ENCODE data around the gene PDSS2. TPM values are rescaled to one million over a fixed set of nuclear protein-coding genes. Genes with fewer than 3 reads are reported as not detected.

The PDSS2 gene
- polyA plus RNA-seq, 1 of the 3 experiments (the other 2 are of a cell fraction) = 5.6 TPM

- Histone ChIP-seq H3K36me3 (replicated peaks in 1 of 2; ENCODE audit: control insufficient read depth in 1 of 2, insufficient read depth in 2 of 2, low read length in 1 of 2) (no peaks in the 10 kb centered on the region), H3K4me3 (ENCODE audit: low read depth in 2 of 2, low read length in 1 of 2) (no peak overlapping the region), H3K79me2 (ENCODE audit: insufficient read depth) (peaks cover 5% of the 10 kb centered on the region; the same call in 1 of the 2 replicates), H3F3A (replicated peaks; ENCODE audit: insufficient read depth) (peaks cover 8% of the 10 kb centered on the region), H3K9me3 (no peaks in the 10 kb centered on the region), H3K4me2 (no peak overlapping the region), H4K20me1 (ENCODE audit: insufficient read depth) (no peaks in the 10 kb centered on the region), H3K9ac (no peak overlapping the region), H3K27me3 (ENCODE audit: insufficient read depth) (no peaks in the 10 kb centered on the region), H2AFZ (ENCODE audit: low read depth) (no peak overlapping the region), H3K9me2 (no peaks in the 10 kb centered on the region), H3K4me1 (ENCODE audit: control insufficient read depth in 1 of 2, insufficient read depth in 2 of 2, low read depth in 1 of 2, low read length in 1 of 2) (0 out of 4 replicates have a peak, but pooled peaks cover 0 to under 1% of the 10 kb centered on the region in 2 experiments), H3K27ac (ENCODE audit: low read depth in 2 of 2, low read length in 1 of 2) (no peak overlapping the region)
- CTCF ChIA-PET = no interaction called here
- 6% methylated on average over 1 of the region's 1 CpG for WGBS (ENCODE audit: low lambda C conversion rate)
- DNase-seq = no peak
- TF ChIP-seq FOXM1 (IDR thresholded peaks at IDR 0.05; ENCODE audit: low read depth) = no peak
- TF ChIP-seq IRF3 (IDR thresholded peaks at IDR 0.05; ENCODE audit: low read depth, low read length) = no peak
- no peak for TF ChIP-seq MAX (IDR thresholded peaks at IDR 0.05; ENCODE audit: low read depth)
- no peak for TF ChIP-seq JUND (IDR thresholded peaks at IDR 0.05)
- TF ChIP-seq SIN3A (IDR thresholded peaks at IDR 0.05; ENCODE audit: borderline replicate concordance, low read depth, low read length) = no peak
- TF ChIP-seq RXRA (IDR thresholded peaks at IDR 0.05; ENCODE audit: borderline replicate concordance, low read depth) = no peak
- no peak for TF ChIP-seq MXI1 (IDR thresholded peaks at IDR 0.05; ENCODE audit: low read depth, low read length)
- no peak for TF ChIP-seq ZBTB33 (IDR thresholded peaks at IDR 0.05; ENCODE audit: borderline replicate concordance, low read depth)
- TF ChIP-seq TAF1 (IDR thresholded peaks at IDR 0.05; ENCODE audit: borderline replicate concordance, low read depth, low read length) = no peak
- TF ChIP-seq TEAD4 (IDR thresholded peaks at IDR 0.05; ENCODE audit: borderline replicate concordance, insufficient read depth) = no peak
- no peak for TF ChIP-seq GATA2 (CRISPR knock-in tag; IDR thresholded peaks at IDR 0.05)
- TF ChIP-seq TCF12 (IDR thresholded peaks at IDR 0.05) = no peak
- TF ChIP-seq, protein P1, sequence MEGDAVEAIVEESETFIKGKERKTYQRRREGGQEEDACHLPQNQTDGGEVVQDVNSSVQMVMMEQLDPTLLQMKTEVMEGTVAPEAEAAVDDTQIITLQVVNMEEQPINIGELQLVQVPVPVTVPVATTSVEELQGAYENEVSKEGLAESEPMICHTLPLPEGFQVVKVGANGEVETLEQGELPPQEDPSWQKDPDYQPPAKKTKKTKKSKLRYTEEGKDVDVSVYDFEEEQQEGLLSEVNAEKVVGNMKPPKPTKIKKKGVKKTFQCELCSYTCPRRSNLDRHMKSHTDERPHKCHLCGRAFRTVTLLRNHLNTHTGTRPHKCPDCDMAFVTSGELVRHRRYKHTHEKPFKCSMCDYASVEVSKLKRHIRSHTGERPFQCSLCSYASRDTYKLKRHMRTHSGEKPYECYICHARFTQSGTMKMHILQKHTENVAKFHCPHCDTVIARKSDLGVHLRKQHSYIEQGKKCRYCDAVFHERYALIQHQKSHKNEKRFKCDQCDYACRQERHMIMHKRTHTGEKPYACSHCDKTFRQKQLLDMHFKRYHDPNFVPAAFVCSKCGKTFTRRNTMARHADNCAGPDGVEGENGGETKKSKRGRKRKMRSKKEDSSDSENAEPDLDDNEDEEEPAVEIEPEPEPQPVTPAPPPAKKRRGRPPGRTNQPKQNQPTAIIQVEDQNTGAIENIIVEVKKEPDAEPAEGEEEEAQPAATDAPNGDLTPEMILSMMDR (IDR thresholded peaks at IDR 0.05) = no peak
- TF ChIP-seq, protein P2, sequence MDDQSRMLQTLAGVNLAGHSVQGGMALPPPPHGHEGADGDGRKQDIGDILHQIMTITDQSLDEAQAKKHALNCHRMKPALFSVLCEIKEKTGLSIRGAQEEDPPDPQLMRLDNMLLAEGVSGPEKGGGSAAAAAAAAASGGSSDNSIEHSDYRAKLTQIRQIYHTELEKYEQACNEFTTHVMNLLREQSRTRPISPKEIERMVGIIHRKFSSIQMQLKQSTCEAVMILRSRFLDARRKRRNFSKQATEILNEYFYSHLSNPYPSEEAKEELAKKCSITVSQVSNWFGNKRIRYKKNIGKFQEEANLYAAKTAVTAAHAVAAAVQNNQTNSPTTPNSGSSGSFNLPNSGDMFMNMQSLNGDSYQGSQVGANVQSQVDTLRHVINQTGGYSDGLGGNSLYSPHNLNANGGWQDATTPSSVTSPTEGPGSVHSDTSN (IDR thresholded peaks at IDR 0.05) = no peak
- no peak for TF ChIP-seq EZH2phosphoT487 (IDR thresholded peaks at IDR 0.05; ENCODE audit: borderline replicate concordance, low read depth)
- TF ChIP-seq, protein P3, sequence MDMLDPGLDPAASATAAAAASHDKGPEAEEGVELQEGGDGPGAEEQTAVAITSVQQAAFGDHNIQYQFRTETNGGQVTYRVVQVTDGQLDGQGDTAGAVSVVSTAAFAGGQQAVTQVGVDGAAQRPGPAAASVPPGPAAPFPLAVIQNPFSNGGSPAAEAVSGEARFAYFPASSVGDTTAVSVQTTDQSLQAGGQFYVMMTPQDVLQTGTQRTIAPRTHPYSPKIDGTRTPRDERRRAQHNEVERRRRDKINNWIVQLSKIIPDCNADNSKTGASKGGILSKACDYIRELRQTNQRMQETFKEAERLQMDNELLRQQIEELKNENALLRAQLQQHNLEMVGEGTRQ (IDR thresholded peaks at IDR 0.05; ENCODE audit: borderline replicate concordance, low read depth, low read length) = no peak
- POLR2A ChIA-PET = no interaction called here
Measured at GRCh38 chr6:107448776-107449175, 10.6 kb downstream of the PDSS2 start.
